ENCODE measurements around the gene PPP3CB.

PPP3CB gene

GRCh38 chr10:73501651-73502050 is 5.8 kb upstream of the PPP3CB start:
- TF ChIP-seq, protein P1, sequence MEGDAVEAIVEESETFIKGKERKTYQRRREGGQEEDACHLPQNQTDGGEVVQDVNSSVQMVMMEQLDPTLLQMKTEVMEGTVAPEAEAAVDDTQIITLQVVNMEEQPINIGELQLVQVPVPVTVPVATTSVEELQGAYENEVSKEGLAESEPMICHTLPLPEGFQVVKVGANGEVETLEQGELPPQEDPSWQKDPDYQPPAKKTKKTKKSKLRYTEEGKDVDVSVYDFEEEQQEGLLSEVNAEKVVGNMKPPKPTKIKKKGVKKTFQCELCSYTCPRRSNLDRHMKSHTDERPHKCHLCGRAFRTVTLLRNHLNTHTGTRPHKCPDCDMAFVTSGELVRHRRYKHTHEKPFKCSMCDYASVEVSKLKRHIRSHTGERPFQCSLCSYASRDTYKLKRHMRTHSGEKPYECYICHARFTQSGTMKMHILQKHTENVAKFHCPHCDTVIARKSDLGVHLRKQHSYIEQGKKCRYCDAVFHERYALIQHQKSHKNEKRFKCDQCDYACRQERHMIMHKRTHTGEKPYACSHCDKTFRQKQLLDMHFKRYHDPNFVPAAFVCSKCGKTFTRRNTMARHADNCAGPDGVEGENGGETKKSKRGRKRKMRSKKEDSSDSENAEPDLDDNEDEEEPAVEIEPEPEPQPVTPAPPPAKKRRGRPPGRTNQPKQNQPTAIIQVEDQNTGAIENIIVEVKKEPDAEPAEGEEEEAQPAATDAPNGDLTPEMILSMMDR (IDR thresholded peaks at IDR 0.05), result no peak

GRCh38 chr10:73497623-73498022 is 1.8 kb upstream of the PPP3CB start:
- TF ChIP-seq, protein P1 (IDR thresholded peaks at IDR 0.05), result no peak

- TF ChIP-seq, protein P1 (IDR thresholded peaks at IDR 0.05), result no peak
These were observed 469 bp downstream of the PPP3CB start for GRCh38 chr10:73495226-73495883.

DNA sequence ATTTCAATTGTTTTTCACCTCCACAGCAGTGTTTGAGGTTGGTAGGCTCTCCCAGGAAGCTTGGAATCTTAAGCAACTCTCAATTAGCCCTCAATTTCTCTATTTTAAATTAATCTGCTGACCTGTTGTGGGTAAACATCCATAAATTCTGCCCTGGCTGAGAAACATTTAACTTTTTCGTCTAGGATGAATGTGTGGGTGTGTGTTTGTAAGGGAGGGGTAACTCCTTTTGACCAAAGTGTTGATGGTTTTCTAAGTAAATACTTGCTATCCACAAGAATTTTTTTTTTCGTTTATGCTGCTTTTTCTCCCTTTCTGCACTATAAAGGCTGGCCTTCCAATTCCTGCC is 973 bp downstream of the PPP3CB start:
- TF ChIP-seq, protein P1 (IDR thresholded peaks at IDR 0.05), result no peak

DNA sequence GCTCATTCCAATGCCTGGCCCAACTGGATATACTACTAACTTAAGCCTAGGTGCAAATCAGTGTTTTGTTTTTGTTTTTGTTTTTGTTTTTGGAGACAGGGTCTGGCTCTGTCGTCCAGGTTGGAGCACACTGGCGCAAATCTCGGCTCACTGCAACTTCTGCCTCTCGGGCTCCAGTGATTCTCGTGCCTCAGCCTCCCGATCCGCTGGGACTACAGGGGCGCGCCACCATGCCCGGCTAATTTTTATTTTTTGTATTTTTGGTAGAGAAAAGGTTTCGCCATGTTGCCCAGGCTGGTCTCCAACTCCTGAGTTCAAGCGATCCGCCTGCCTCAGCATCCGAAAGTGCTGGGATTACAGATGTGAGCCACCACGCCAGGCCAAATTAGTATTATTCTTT is 1.6 kb downstream of the PPP3CB start:
- TF ChIP-seq, protein P1 (IDR thresholded peaks at IDR 0.05), result no peak

DNA sequence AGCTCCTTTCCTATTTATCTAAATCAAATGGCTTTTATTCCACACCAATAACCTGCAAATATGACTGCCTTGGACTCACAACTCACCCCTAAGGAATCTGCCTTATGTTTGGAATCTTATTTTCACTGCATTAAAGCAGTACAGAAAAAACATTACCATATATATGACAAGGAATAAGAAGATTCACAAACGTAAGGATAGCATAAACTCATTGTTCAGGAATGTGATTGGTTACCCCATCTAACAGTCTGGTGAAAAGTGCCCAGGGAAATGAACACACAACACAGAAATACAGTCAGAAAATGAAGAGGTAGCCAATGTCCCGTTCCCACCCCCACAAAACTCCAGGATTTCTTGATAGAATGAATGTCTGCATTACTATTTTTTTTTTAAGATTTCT is 2.0 kb downstream of the PPP3CB start:
- TF ChIP-seq, protein P1 (IDR thresholded peaks at IDR 0.05), result no peak

DNA sequence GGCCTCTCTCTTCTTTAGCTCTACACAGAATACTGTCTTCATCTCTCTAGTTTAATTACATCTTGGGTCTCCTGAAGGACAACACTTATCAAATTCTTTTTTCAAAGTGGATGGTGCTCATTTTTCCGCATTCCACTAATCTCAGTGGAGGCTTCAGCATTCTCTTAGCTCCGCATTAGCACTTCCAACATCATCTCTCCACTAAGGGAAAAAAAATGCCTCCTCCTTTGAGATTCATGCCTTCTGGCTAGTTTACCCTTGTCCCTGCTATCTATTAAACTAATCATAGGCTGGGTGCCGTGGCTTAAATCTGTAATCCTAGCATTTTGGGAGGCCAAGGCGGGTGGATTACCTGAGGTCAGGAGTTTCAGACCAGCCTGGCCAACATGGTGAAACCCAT is 9.2 kb downstream of the PPP3CB start:
- TF ChIP-seq, protein P1 (IDR thresholded peaks at IDR 0.05), result no peak

- TF ChIP-seq, protein P1 (IDR thresholded peaks at IDR 0.05), result no peak
These were observed 10.5 kb downstream of the PPP3CB start for GRCh38 chr10:73485320-73485719.
